Pancreas (tissue), 10 donors: ENCODE data around the gene CABP5. TPM values are rescaled to one million over a fixed set of nuclear protein-coding genes. Genes with fewer than 3 reads are reported as not detected.

Experiments
- ATAC-seq, 4 donors: fragments of 200-7000 bp; cut with Tn5 transposase; one replicate each; pipeline versions ENCODE4 v1.8.0 to v1.9.1; 2020; ENCODE audit warnings: mild to moderate bottlenecking in 4 of 4, moderate library complexity in 4 of 4
- DNase-seq, 6 donors: peaks; one replicate each; pipeline ENCODE4 v3.0.0-alpha.2; 2020
- FAIRE-seq: peaks from 2 replicates; lab custom pipeline; 2012; peaks lifted over from hg19 to GRCh38; lab: Jason Lieb, UNC
- H3K27ac ChIP-seq, 4 donors: fragments of 200-600 bp; sonication (generic); 1 replicate in 3 of 4; 2 replicates in 1 of 4; pipeline versions ENCODE4 v1.5.0 to v1.8.0; 2020
- H3K27me3 ChIP-seq, 4 donors: fragments of 200-600 bp; one replicate each; pipeline ENCODE4 v1.8.0; 2021
- H3K36me3 ChIP-seq, 3 donors: fragments of 200-600 bp; sonication (generic) in 1 of 3; one replicate each; pipeline versions ENCODE4 v1.5.0 to v1.8.0; 2020 to 2021
- H3K4me1 ChIP-seq, 3 donors: fragments of 200-600 bp; one replicate each; pipeline ENCODE4 v1.8.0; 2021
- H3K4me3 ChIP-seq, 4 donors: fragments of 200-600 bp; sonication (generic) in 2 of 4; one replicate each; pipeline versions ENCODE4 v1.5.0 to v1.8.0; 2020 to 2021
- H3K9me3 ChIP-seq, 4 donors: fragments of 200-600 bp; one replicate each; pipeline ENCODE4 v1.8.0; 2021
- WGBS, 2 donors: extraction: QIAGEN DNeasy Blood & Tissue Kit; methylation state at CpG; one replicate each; pipeline ENCODE4 v1.1.7; 2013; 5-methylcytosine and 5-hydroxymethylcytosine counted together
- intact Hi-C, 3 donors: fragments of 100-400 bp; cut with DNase I; formaldehyde crosslinking; loops; one replicate each; pipeline versions ENCODE4 v1.11.1 to v1.14.2; 2022
- polyA plus RNA-seq, 2 donors: library from polyadenylated mRNA; stranded (reverse); fragments of 200-250 nt; gene quantifications; one replicate each; pipeline ENCODE4 v1.2.3, GENCODE V29; 2013
- total RNA-seq, 6 donors: library from RNA; stranded (reverse); fragmentation: NEBNext Ultra II Directional in 4 of 6; extraction: Animal tissue kit (Norgen Biotek cat#: 25700) in 4 of 6; gene quantifications; one replicate each; pipeline versions ENCODE4 v1.2.1 to v1.2.4, GENCODE V29; 2021 to 2023
- TF ChIP-seq, protein P1 (sequence below), 4 donors: fragments of 200-600 bp; sonication (generic) in 3 of 4; IDR thresholded peaks; one replicate each; pipeline versions ENCODE4 v1.5.0 to v1.8.0; 2021; ENCODE audit warnings: antibody characterized with exemption in 4 of 4
- donor health status: healthy with polysubstance abuse.
- donor health status: DM: no; HTN: no; CAD: no; lungs with moderate emphysema.
- donor health status: DM: no; HTN: no; CAD: no.
- donor health status: control.
- donor health status: control.
- donor health status: Bipolar disorder and iron deficiency.
- donor health status: DM: yes; HTN: yes; CAD: no.
- donor health status: DM: no; HTN: no; CAD: no.
- donor health status: DM: no; HTN: no; CAD: no.
- donor health status: DM: yes; HTN: yes; CAD: no.

CABP5 gene
- total and polyA plus RNA-seq, 8 donors = not detected

- TF ChIP-seq, protein P1, sequence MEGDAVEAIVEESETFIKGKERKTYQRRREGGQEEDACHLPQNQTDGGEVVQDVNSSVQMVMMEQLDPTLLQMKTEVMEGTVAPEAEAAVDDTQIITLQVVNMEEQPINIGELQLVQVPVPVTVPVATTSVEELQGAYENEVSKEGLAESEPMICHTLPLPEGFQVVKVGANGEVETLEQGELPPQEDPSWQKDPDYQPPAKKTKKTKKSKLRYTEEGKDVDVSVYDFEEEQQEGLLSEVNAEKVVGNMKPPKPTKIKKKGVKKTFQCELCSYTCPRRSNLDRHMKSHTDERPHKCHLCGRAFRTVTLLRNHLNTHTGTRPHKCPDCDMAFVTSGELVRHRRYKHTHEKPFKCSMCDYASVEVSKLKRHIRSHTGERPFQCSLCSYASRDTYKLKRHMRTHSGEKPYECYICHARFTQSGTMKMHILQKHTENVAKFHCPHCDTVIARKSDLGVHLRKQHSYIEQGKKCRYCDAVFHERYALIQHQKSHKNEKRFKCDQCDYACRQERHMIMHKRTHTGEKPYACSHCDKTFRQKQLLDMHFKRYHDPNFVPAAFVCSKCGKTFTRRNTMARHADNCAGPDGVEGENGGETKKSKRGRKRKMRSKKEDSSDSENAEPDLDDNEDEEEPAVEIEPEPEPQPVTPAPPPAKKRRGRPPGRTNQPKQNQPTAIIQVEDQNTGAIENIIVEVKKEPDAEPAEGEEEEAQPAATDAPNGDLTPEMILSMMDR (IDR thresholded peaks at IDR 0.05) = no peak
- Histone ChIP-seq H3K27ac (no peak overlapping the region), H3K4me3 (no peak overlapping the region), H3K9me3 (no peaks in the 10 kb centered on the region), H3K36me3 (no peaks in the 10 kb centered on the region), H3K27me3 (no peaks in the 10 kb centered on the region), H3K4me1 (no peaks in the 10 kb centered on the region)
- 69 to 77% methylated on average over 6 of the region's 6 CpGs for WGBS, 2 donors
- ATAC-seq (no peak), FAIRE-seq (no peak), DNase-seq (no peak)
- intact Hi-C loops = no loop called here
Measured at GRCh38 chr19:47998800-47999199, 45.1 kb downstream of the CABP5 start.

DNA sequence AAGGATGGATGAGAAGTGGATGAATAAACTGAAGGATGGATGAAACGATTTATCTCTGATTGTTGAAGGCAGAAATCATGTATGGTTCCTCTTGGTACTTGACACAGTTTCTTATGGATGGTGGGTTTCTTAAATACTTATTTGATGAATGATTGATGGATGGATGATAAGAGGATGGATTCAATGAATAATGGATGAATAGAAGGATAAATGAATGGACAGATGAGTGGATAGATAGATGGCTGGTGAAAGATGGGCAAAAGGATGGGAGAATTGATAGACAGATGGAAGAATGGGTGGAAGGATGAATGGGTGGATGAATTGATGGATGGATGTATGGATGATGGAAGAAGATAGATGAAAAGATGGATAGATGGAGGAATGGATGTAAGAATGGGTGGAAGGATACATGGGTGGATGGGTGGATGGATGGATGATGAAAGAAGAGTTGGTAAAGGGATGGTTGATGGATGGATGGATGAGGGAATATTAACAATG, 47.6 kb downstream of the CABP5 start:
- no peaks in the 10 kb centered on the region for H3K36me3 ChIP-seq
- 30 to 35% methylated on average over 1 of the region's 1 CpG for WGBS, 2 donors
- no peaks in the 10 kb centered on the region for H3K4me1 ChIP-seq
- intact Hi-C loops = no loop called here
- no peak overlapping the region for H3K27ac ChIP-seq
- no peaks in the 10 kb centered on the region for H3K27me3 ChIP-seq
- FAIRE-seq (no peak), ATAC-seq (no peak), DNase-seq (no peak)
- TF ChIP-seq, protein P1 (IDR thresholded peaks at IDR 0.05) = no peak
- H3K9me3 ChIP-seq = no peaks in the 10 kb centered on the region
- no peak overlapping the region for H3K4me3 ChIP-seq

DNA sequence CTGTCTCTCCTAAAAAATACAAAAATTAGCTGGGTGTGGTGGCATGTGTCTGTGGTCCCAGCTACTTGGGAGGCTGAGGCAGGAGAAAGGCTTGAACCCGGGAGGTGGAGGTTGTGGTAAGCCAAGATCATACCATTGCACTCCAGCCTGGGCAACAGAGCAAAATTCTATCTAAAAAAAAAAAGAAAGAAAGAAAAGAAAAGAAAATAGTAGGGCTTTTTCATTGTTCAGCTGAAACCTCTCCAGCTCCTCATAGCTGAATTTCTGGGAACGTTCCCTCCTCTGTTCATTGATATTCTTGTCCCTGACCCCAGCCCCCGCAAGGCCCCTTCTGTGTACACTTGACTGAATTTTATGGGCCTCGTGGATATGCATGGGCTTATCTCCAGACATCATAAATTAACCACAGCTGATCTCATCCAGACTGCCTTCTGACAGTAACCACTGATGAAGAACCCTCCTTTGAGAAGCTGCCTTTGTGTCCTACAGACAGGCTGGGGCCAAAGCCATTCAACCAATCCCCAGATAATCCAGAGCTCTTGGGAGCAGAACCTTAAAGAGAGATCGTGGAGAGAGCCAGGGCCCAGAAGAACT, 49.6 kb downstream of the CABP5 start, which contains the start of gene ELSPBP1:
Gene ELSPBP1, plus strand, starts transcription at position 424 of the 594 bp plus-strand sequence. CDS start 14,036 bp downstream, outside the sequence.
- TF ChIP-seq, protein P1 (IDR thresholded peaks at IDR 0.05) = no peak
- H3K27ac ChIP-seq = no peak within 1 kb of the TSS
- no peak for ATAC-seq
- no peak within 1 kb of the TSS for H3K4me3 ChIP-seq
- H3K9me3 ChIP-seq = no peaks in the 10 kb centered on the region
- no peaks in the 10 kb centered on the region for H3K27me3 ChIP-seq
- no peak for DNase-seq
- intact Hi-C loops = no loop called here
- no peaks in the 10 kb centered on the region for H3K36me3 ChIP-seq
- FAIRE-seq = no peak
- 47 to 53% methylated on average over 5 of the region's 5 CpGs for WGBS, 2 donors
- H3K4me1 ChIP-seq = no peaks in the 10 kb centered on the region

GRCh38 chr19:47992070-47992469, 51.8 kb downstream of the CABP5 start, which contains the start of gene BSPH1:
BSPH1 (minus strand) TSS chr19:47992170; CDS start chr19:47992081, 89 bp downstream.
- no peak for FAIRE-seq
- H3K4me3 ChIP-seq = no peak within 1 kb of the TSS
- no peak within 1 kb of the TSS for H3K27ac ChIP-seq
- DNase-seq = no peak
- 59 to 61% methylated on average over 2 of the region's 2 CpGs for WGBS, 2 donors
- TF ChIP-seq, protein P1 (IDR thresholded peaks at IDR 0.05) = no peak
- no peaks in the 10 kb centered on the region for H3K9me3 ChIP-seq
- intact Hi-C loops = no loop called here
- H3K4me1 ChIP-seq = no peaks in the 10 kb centered on the region
- no peaks in the 10 kb centered on the region for H3K36me3 ChIP-seq
- no peak for ATAC-seq
- no peaks in the 10 kb centered on the region for H3K27me3 ChIP-seq

DNA sequence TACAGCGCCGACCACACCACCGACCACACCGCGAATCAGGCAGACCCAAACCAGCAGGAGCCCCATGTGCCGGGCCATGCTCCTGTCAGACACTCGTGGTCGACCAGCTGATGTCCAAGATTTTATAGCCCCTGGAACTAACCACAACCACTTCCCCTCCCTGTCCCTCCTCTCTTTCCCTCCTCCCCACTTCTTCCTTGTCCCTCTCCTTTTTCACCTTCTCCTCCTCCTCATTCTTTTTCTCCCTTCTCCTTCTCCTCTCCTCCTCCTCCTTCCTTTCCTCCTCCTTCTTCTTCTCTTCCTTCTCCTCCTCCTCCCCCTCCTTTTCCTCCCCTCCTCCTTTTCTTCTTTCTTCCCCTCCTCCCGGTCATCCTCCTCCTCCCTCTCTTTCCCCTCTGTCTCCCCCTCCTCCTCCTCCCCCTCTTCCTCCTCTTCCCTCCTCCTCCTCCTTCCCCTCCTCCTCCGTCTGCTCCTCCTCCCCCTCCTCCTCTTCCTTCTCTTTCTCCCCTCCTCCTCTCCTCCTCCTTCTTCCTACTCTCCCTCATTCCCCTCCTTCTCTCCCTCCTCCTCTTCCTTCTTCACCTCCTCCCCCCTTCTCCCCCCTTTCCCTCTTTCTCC, 52.6 kb downstream of the CABP5 start:
- Histone ChIP-seq H3K36me3 (no peaks in the 10 kb centered on the region), H3K4me3 (no peak overlapping the region), H3K27me3 (no peaks in the 10 kb centered on the region), H3K27ac (no peak overlapping the region), H3K4me1 (no peaks in the 10 kb centered on the region), H3K9me3 (no peaks in the 10 kb centered on the region)
- FAIRE-seq (no peak), ATAC-seq (no peak), DNase-seq (no peak)
- WGBS, 2 donors = 41 to 45% methylated on average over 10 of the region's 10 CpGs
- intact Hi-C loops = no loop called here
- TF ChIP-seq, protein P1 (IDR thresholded peaks at IDR 0.05) = no peak
